Hematopoietic multipotent progenitor cell treated with erythropoietin and hydrocortisone succinate and interleukin-3 and kit ligand, for 8 days (in vitro differentiated cells): ENCODE results near the gene GTPBP4.
A peak's percentile ranks its signal among the peaks of the same experiment; 100 is the strongest.
"Not testable (repeated sequence)": the region's sequence is repeated elsewhere in the genome, so short reads cannot be mapped to it uniquely, and the experiment has no call there.

Experiments used
- DNase-seq: peaks from one replicate; pipeline ENCODE4 v3.0.0-alpha.2; 2015

Gene GTPBP4

DNA sequence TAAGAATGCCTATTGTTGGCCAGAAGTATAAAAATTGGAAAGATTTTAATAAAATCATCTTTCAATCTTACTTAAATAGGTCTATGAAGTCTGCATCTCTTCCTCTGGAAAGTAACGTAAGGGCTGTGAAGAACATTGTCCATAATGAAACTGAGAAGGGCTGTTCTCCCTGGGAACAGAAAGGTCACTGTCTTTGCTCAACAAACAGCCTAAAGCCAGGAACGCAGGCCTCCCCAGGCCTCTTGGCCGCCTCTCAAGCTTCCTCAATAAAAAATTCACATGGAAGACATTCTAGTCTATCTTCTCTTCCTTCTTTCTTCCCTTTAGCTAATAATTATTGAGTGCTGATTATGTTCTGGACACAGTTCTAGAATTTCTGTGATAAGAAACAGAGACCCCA is 46.5 kb downstream of the GTPBP4 start:
- DNase-seq = no peak

DNA sequence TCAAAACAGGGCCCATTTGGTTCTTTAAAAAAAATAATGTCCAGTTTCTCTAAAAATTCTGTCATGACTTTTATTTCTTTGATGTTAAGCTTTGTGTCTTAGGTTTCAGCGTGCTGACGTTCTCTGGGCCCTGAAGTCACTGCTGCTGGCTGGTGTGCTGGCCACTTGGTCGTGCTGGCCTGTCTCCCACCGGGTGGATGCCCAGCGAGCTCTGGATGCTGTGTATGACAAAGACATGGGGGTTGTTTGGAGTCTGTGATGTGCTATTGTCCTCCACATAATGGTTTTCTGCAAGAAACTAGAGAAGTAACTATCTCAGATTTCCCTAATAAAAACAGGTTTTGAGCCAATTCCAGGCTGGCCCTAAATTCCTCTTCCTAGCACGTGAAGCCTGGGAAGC is 47.0 kb downstream of the GTPBP4 start:
- DNase-seq = no peak

DNA sequence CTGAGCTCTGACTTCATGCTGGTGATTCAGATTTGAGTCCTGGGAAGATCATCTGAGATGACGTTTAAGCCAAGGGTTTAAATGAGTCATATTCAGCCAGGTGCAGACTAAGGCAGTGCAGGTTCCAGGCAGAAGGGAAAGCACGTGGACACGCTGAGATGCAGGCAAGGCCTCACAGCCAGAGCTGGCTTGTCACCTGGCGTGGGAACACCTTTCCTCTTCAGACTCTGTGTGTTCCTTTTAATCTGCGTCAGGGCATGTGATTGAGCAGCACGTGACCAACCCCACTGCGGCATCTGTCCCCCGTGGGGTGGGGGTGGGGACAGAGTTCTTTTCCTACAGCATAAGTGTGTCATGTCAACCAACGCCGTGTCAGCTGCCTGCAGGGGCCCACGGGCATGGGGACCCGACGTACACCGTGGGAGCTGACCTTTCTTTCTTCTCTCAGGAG is 48.1 kb downstream of the GTPBP4 start:
- DNase-seq = no peak

DNA sequence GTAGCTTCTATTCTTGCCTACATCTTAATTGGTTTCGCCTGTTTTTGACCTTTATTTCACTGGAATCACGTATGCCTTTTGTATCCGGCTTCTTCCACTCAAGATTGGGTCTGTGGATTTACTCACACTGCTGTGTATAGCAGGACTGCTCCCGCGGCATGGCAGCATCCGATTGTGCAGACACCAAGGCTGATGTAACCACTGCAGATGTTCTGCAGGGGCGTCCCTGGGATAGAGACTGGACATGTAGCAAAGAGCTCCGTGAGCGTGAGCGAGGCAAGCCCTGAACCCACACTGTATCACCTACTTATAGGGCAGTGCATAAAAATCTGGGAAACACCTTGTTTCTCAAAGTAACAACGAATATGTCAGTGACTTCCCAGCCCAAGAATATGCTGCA is 48.9 kb downstream of the GTPBP4 start:
- DNase-seq = no peak

DNA sequence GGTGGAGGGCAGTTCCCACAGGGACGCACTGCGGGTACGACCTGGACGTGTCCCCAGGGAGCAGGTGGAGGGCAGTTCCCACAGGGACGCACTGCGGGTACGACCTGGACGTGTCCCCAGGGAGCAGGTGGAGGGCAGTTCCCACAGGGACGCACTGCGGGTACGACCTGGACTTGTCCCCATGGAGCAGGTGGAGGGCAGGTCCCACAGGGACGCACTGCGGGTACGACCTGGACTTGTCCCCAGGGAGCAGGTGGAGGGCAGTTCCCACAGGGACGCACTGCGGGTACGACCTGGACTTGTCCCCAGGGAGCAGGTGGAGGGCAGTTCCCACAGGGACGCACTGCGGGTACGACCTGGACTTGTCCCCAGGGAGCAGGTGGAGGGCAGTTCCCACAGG is 50.5 kb downstream of the GTPBP4 start:
- not testable (repeated sequence) for DNase-seq

DNA sequence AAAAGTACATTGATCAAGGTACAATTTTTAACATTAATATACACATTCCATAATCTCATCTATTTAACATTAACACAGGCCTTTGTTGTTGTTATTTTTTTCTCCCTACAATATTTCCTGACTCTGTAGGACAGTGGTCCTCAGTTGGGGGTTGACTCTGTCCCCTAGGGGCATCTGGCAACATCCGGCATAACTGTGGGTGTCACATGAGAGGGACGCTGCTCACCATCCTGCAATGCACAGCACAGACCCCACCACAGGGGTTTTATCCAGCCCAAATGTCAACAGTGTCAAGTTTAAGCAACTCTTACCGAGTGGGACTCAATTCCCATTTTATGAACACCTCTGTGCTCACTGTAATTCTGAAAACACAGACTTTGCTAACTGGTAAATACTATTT is 51.9 kb downstream of the GTPBP4 start:
- DNase-seq = no peak

DNA sequence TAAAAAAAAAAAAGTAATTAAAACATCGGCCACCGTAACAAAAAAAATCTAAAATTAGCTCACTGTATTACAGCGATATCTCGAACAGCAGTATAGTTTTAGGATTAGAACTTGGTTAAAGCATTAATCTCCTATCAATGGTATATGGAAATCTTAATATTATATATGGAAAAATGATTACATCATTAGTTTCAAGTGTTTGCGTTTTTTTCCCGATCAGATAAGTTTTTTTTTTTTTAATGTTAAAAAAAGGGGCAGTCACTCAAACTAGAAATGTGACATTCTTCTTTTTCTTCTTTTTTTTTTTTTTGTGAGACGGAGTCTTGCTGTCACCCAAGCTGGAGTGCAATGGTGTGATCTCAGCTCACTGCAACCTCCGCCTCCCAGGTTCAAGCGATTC is 53.3 kb downstream of the GTPBP4 start:
- no peak for DNase-seq

DNA sequence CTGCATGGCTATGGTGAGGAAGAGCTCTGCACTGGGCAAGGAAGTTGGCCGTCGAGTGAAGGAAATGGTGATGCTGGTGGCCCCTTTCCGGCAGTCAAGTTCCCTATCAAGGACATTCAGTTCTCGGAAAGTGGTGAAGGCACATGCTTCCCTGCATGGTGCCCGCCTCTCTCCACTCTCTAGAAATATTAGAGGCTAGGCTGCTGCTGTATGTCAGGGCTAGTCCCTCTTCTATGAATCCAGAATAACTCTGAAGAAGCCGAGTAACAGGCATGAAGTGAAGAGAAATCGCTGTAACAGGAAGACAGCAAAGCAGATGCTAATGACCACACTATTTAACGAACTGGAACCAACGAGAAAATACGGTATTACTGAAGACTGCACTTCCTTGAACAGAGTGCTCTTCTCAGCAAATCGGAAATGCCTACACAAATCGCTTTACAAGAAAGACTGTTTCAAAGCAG is 55.3 kb downstream of the GTPBP4 start:
- DNase-seq = peak; percentile 37

DNA sequence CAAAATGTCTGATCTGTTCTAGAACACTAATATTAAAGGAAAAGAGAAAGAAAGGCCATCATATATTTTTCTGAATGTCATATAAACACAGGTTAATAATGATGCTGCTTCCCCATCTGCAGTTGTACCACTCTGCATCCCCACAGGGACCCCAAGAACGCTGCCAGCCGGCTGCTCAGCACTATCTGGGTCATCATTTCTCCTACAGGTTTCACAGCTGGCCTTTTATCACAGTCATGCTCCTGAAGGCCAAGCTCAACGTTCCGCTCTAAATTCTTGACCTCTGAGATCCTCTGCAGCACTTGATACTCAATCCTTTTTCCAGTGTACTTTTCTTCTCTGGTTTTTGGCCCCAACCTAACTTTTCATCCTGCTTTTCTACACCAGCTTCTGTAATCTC is 55.9 kb downstream of the GTPBP4 start:
- no peak for DNase-seq

DNA sequence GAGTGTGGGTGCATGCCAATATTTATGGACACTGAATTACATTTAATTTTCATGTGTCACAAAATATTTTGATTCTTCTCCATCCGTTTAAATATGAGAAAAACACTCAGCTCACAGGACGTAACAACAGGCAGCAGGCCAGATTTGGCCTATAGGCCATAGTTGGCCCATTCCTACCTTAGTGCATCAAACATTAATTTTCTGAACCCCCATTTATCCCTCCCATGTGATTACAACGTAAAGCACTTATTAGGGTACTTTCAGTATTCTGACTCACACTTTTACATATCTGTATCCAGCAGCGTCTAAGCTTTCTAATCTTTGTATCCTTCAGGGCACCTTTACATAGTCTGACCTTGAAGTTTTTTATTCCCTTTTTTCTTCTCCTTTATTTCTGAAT is 56.7 kb downstream of the GTPBP4 start:
- DNase-seq = no peak

DNA sequence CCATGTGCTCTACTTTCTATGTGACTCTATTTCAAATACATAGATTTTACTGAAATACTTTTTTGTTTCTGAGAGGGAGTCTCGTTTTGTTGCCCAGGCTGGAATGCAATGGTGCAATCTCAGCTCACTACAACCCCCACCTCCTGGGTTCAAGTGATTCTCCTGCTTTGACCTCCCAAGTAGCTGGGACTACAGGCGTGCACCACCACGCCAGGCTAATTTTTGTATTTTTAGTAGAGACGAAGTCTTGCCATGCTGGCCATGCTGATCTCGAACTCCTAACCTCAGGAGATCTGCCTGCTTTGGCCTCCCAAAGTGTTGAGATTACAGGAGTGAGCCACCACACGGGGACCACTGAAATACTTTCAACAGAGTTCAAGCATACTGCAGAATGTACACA is 57.2 kb downstream of the GTPBP4 start:
- DNase-seq = no peak

DNA sequence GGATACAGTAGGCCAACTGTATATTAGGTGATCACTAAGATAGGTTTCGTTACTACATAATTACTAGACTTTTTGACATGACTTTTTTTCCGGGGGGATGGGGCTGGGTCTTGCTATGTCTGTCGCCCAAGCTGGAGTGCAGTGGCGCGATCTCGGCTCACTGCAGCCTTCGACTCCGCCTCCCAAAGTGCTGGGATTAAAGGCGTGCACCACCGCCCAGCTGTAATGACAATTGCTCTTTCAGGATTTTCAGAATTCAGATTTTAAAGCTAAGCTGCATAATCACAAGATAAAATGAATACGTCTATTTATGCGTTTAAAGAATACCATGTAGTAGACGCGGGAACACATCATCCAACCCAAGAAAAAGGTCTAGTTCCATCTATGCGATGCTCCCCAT is 59.7 kb downstream of the GTPBP4 start:
- peak; percentile 54 for DNase-seq

DNA sequence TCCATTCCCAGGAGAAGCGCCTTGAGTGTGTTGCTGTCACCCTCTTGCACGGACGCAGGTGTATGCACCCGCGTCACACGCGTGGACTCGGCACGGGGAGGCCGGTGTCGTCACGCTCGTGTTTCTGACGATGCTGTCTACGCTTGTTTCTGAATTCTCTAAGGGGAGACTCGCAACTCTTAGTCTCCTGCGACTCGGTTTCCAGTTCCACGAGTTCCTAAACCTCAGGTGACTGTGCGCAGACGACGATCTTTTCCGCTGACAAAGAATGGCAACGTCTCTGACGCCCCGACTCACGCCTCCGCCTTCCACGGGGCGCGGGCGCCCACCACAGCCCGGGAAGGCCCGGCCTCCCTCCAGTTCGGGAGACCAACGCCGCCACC is 60.1 kb downstream of the GTPBP4 start:
- no peak for DNase-seq

DNA sequence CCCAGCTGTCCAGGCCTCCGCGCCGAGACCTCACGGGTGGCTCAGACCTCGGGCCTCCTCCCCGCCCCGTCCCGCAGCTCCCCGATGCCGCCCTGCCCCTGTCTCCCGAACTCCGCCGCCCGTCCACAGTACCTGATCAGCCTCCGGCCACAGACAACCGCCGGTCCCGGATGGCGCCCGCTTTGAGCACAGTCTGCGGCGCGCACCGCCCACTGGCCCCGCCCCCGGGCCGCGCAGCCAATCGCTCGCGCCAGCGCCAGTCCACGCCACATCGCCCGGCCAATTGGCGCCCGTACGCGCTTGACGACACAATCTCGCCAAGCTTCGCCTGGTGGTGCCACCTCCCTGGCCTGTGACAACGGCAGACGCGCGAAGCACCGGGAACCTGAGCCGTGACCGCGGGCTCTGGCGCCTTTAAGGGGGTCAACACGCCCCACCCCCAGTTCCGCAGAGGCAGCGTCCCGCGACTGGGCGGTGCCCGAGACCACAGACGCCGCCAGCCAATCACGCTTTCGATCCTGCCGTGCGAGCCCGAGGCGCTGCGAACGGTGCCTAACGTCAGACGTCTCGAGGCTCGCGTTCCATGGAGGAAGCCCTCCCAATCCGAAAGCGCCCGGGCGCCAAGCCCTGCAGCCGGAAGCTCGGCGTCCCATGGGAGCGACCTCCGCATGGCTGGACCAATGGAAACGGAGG is 60.6 kb downstream of the GTPBP4 start, which contains the start of gene IDI1:
Gene IDI1, minus strand, starts transcription at position 388 of the 693 bp plus-strand sequence. Its CDS starts 116 bp downstream, at position 272.
- peak; percentile 98 for DNase-seq

DNA sequence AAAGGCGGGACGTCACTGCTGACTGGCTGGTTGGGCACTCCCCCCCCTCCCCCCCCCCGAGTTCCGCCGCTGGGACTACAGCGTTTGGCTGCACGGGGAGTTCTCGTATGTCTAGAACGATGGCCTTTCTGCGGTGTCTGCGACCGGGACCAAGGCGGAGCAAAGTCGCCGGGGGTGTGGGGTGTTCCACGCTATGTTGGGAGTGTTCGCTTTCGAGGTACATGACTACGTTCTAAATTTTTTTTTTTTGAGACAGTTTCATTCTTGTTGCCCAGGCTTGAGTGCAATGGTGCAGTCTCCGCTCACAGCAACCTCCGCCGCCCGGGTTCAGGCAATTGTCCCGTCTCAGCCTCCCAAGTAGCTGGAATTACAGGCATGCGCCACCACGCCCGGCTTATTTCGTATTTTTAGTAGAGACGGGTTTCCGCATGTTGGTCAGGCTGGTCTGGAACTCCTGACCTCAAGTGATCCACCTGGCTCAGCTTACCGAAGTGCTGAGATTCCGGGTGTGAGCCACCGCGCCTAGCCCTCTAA is 61.3 kb downstream of the GTPBP4 start:
- no peak for DNase-seq

DNA sequence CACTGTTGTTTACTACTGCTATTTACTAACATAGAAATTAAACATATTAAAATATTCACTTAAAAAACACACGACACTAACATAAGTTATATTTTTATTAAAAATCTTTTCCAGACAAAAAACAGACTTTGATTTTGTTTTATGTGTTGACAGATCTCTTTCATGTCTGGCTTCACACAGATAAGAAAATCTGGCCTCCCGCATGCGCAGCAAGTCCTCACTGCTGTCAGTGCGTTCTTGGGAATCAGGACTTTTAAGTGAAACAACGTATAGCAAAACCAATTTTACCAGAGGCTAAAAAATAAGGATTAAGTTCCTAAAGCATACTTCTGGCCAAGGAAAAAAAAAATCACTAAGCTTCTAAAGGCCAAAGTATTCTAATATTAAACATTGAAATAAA is 61.9 kb downstream of the GTPBP4 start:
- DNase-seq = peak; percentile 81

DNA sequence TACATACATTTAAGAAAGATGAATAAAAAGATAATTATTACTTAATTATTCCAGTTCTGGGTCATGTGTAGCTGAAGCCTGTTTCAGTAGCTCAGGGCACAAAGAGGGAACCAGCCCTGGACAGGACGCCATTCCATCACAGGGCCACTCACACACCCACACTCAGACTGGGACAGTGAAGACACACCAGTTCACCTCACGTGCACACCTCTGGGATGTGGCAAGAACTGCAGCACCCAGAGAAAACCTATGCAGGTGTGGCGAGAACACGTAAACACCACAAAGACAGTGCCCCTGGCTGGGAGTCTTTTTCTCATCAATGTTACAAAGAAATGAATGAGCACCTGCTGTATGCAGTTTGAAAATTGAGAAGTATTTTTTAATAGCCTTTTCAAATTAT is 62.3 kb downstream of the GTPBP4 start:
- no peak for DNase-seq

DNA sequence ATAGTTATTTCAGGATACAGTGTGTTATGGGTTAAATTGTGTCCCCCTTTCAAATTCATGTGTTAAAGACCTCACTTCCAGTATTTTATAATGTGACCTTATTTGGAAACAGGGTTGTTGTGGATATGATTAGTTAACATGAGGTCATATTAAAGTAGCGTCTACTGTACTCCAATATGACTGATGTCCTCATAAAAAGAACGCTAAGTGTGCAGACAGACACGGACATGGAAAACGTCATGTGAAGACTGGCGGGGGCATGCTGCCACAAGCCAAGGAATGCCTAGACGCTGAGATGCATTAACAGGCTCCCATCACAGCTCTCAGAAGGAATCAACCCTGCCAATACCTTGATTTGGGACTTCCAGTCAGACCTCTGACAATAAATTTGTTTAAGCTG is 66.5 kb downstream of the GTPBP4 start:
- DNase-seq = no peak

DNA sequence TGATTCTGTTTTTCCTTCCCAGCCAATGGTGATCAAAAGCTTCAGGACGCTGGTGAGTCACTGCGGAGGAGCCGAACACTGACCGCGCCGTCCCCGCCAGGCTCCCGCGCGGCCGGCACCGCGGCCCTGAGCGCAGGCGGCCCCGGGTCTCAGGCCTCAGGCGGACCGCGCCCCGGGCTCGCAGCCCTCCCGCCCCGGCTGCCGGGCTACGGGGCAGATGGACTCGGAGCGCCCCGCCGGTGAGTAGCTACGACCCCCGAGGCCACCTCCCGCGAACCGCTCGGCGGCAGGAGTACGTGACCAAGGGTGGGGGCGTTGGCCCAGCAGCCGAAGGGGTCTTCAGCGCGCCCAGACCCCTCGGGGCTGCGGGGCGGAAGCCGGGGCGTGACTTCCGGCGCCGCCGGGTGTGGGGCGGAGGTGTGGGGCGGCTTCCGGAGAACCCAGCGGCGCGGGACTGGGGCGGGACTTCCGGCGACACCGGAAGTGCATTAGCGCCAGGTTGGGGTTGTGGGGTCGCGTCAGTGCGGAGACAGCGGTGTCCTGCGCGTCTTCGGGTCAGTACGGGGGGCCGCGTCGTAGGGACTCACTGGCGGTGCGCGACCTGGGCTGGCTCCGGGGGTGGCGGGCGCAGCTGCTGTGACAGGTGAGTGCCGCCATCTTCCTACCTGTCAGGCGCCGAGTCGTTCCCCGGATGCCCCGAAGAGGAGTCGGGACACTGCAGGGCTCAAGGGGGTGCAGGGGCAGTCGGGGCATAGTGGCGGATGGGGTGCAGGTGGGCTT is 68.3 kb downstream of the GTPBP4 start, which contains the start of gene WDR37:
Gene WDR37, plus strand, starts transcription at position 60 of the 780 bp plus-strand sequence. CDS start 15,771 bp downstream, outside the sequence.
- DNase-seq = peak; percentile 81

DNA sequence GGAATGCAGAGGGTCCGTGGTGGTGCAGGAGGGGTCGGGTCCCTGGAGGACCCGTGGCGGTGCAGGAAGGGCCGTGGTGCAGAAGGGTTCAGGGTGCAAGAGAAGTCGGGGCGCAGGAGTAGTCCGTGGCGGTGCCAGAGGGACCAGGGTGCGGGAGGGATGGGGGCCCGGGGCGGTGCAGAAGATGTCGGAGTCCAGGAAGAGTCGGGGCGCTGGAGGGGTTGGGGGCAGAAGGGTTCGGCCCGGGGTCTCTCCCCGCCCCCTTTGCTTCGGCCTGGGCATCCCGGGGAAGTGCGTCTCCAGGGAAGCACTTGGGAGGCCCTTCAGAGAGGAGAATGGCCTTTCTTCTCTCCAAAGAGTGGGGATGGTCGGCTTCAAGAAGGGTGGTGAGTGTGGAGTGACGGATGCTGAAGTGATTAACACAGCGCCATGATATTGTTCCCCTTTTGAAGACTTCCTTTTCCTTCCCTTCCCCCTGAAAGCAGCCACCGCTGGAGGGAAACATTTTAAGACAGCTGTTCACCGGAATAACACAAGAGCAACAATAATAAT is 68.9 kb downstream of the GTPBP4 start:
- DNase-seq = peak; percentile 44

DNA sequence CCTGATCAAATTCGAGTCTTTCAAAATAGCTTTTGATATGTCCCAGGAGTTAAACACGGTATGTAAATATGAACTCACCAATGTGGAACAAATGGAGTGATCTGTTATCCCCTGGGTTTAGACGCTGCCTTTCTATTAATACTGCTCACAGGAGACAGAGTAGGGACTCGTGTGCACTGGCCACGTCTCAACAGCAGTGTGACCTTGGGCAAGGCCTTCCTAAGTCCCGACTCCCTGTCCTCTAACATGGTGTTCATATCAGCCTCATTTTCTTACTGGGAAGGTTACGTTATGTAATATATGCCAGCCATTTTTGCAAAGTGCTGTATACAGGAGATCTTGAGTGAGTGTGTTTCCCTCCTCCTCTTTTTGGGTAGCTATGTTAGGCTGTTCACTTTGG is 69.8 kb downstream of the GTPBP4 start:
- no peak for DNase-seq

DNA sequence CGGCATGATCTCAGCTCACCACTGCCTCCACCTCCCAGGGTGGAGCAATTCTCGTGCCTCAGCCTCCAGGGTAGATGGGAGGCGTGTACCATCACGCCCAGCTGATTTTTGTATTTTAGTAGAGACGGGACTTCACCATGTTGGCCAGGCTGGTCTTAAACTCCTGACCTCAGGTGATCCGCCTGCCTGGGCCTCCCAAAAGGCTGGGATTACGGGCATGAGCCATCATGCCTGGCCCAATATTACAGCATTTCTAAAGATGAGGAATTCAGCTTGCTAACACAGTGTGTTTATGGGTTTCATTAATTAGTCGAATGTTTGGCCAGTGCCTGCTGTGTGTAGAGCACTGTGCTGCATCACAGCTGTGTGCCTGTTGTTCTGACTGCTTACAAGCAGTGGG is 71.7 kb downstream of the GTPBP4 start:
- DNase-seq = no peak

DNA sequence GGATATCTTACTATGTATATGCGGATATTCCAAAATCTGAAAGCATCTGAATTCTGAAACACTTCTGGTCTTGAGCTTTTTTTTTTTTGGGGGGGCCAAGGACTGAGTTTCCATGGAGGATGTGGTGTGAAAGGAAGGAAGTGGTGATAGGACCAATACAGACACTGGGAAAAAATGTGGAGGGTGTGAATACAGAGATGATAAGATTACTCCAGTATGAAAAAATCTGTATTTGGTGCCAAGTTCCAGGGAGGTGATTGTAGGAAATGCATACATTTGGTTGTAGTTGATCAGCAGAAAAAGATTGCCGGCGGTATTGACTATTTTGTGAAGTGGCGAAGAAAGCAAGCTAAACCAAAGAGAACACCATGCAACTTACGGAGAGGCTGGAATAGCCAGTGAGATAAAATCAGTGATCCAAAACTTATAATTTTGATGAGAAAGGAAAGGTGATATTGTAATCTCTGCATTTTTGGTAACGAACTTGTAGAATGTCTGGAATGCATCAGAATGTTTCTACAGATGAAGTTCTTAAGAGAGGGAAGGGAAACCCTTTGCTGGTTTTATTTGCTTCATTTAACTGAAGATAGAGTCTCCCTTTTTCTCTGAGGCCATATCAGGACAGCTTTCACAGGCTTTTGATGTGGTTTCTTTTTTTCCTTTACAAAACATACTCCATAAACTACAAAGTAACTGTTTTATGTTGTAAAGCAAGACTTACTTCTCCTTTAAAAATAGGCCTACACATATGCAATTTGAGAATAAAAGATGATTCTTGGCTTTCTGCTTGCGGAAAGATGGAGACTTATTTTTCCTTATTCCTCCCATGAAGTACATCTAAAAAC is 73.9 kb downstream of the GTPBP4 start:
- no peak for DNase-seq
